Heart left ventricle (tissue), 13 donors: ENCODE measurements around the gene GRM8.

Experiments used
- CTCF ChIP-seq, 12 donors: fragments of 200-600 bp; sonication (generic) in 4 of 12; IDR thresholded peaks; one replicate each; pipeline versions ENCODE4 v1.5.0 to v1.8.0; 2018 to 2022; ENCODE audit warnings: antibody characterized with exemption in 12 of 12, mild to moderate bottlenecking in 5 of 12
- POLR2A ChIP-seq, 2 donors: fragments of 450-650 bp; IDR thresholded peaks; one replicate each; pipeline ENCODE4 v1.6.1; 2017; ENCODE audit warnings: antibody characterized with exemption in 2 of 2, mild to moderate bottlenecking in 2 of 2, moderate library complexity in 2 of 2
- donor health status: ischemic (EF 13 %, LVEDD 7.1; RV severe dilation, severe dysfunction).
- donor health status: DM: no; HTN: yes; CAD: no.
- donor health status: DM: no; HTN: no; CAD: no.
- donor health status: ischemic (EF 25% LVEDD 6.9; RV normal size, moderate dysfunction).
- donor health status: ischemic (EF 25% LVEDD 5.7; RV mildly dilated, moderate dysfunction).
- donor health status: ischemic (EF 35%, LVEDD 5.7; RV mildly dilated, moderate dysfunction).
- donor health status: nonischemic (EF 11% LVEDD 7.7; RV severe dilation, severe dysfunction).
- donor health status: DM: yes; HTN: yes; CAD: no.
- donor health status: PGD.
- donor health status: ischemic (EF 29% LVEDD 5.4; RV normal size, mild dysfunction).
- donor health status: nonischemic (EF 23%, LVEDD 6.1; RV moderate dilation, normal function).

DNA sequence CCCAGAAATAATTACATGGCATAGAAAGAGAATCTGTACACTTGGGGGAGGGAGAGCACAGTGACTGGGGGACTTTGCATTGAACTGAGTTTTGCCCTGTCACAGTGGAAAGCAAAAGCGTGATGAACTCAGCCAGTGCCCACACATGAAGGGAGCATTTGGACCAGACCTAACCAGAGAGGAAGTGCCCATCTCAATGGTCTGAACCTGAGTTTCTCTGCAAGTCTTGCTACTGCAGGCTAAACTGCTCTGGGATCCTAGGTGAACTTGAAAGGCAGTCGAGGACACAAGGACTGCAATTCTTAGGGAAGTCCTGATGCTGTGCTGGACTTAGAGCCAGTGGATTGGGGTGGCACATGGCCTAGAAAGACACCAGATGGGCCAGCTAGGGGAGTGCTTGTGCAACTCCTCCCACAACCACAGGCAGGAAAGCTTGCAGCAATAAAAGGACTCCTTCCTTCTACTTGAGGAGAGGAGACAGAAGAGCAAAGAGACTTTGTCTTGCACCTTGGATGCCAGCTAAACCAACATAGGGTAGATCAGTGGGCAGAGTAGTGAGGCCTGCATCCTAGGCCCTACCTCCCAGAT, 259.0 kb downstream of the GRM8 start:
- TF ChIP-seq CTCF (IDR thresholded peaks at IDR 0.05) (no peak), POLR2A (IDR thresholded peaks at IDR 0.05) (no peak)
